GM23338 (cell line): Measurements from ENCODE around the gene TPM3. TPM values are rescaled to one million over a fixed set of nuclear protein-coding genes. Genes with fewer than 3 reads are reported as not detected.

Experiments used
- ATAC-seq: fragments of 200-7000 bp; cut with Tn5 transposase; 3 replicates; pipeline ENCODE4 v1.9.1; 2020
- DNase-seq: peaks from one replicate; pipeline ENCODE4 v3.0.0-alpha.2; 2015; ENCODE audit warnings: low spot score
- H2AFZ ChIP-seq: fragments of 200-600 bp; sonication (generic); 2 replicates; pipeline ENCODE4 v1.8.0; 2016; ENCODE audit warnings: antibody characterized with exemption, mild to moderate bottlenecking, moderate library complexity
- H3F3A ChIP-seq: fragments of 200-600 bp; sonication (generic); replicated peaks from 2 replicates; pipeline ENCODE4 v1.8.0; 2017; ENCODE audit warnings: antibody characterized with exemption, mixed run types, low read depth
- H3K27ac ChIP-seq: fragments of 200-600 bp; sonication (generic); 2 replicates; pipeline ENCODE4 v1.6.1; 2016; ENCODE audit warnings: low read depth
- H3K27me3 ChIP-seq: fragments of 200-600 bp; sonication (generic); 2 replicates; pipeline ENCODE4 v1.8.0; 2016; ENCODE audit warnings: mild to moderate bottlenecking, mixed run types, moderate library complexity; ENCODE audit not compliant: insufficient read depth
- H3K36me3 ChIP-seq: fragments of 200-600 bp; sonication (generic); 2 replicates; pipeline ENCODE4 v1.8.0; 2016; ENCODE audit warnings: mild to moderate bottlenecking; ENCODE audit not compliant: insufficient read depth
- H3K4me1 ChIP-seq: fragments of 200-600 bp; sonication (generic); 2 replicates; pipeline ENCODE4 v1.8.0; 2016; ENCODE audit warnings: mild to moderate bottlenecking, moderate library complexity; ENCODE audit not compliant: insufficient read depth
- H3K4me2 ChIP-seq: fragments of 200-600 bp; sonication (generic); 2 replicates; pipeline ENCODE4 v1.7.1; 2017; ENCODE audit warnings: mixed run types
- H3K4me3 ChIP-seq: fragments of 200-600 bp; sonication (generic); 2 replicates; pipeline ENCODE4 v1.6.1; 2016; ENCODE audit warnings: mixed run types
- H3K79me2 ChIP-seq: fragments of 200-600 bp; sonication (generic); replicated peaks from 2 replicates; pipeline ENCODE4 v1.8.0; 2017; ENCODE audit warnings: mild to moderate bottlenecking; ENCODE audit not compliant: insufficient read depth
- H3K9me2 ChIP-seq: fragments of 200-600 bp; sonication (generic); 2 replicates; pipeline ENCODE4 v1.8.0; 2017; ENCODE audit not compliant: insufficient read depth
- H4K20me1 ChIP-seq: fragments of 200-600 bp; sonication (generic); replicated peaks from 2 replicates; pipeline ENCODE4 v1.8.0; 2017; ENCODE audit warnings: mild to moderate bottlenecking; ENCODE audit not compliant: insufficient read depth
- H3K27ac Mint-ChIP-seq: 2 replicates; pipeline ENCODE4 v1.8.0; 2020; ENCODE audit warnings: inconsistent platforms, mild to moderate bottlenecking, moderate library complexity, mixed read lengths
- H3K27me3 Mint-ChIP-seq: 3 replicates; pipeline ENCODE4 v1.8.0; 2022; ENCODE audit warnings: low read depth, mild to moderate bottlenecking, moderate library complexity, mixed read lengths, inconsistent platforms; ENCODE audit not compliant: insufficient read depth, poor library complexity
- H3K36me3 Mint-ChIP-seq: 3 replicates; pipeline ENCODE4 v1.8.0; 2021; ENCODE audit warnings: low read depth, mild to moderate bottlenecking, inconsistent platforms, moderate library complexity, mixed read lengths
- H3K4me1 Mint-ChIP-seq: 3 replicates; pipeline ENCODE4 v1.8.0; 2020; ENCODE audit warnings: mild to moderate bottlenecking, inconsistent platforms, mixed read lengths
- H3K4me3 Mint-ChIP-seq: 3 replicates; pipeline ENCODE4 v1.8.0; 2021; ENCODE audit warnings: moderate library complexity, mild to moderate bottlenecking, inconsistent platforms, mixed read lengths
- H3K9me3 Mint-ChIP-seq: 3 replicates; pipeline ENCODE4 v1.8.0; 2020; ENCODE audit warnings: moderate library complexity, mild to moderate bottlenecking, inconsistent platforms, mixed read lengths
- CREB1 ChIP-seq: fragments of 250-450 bp; sonication (Bioruptor Pico); IDR thresholded peaks from 2 replicates; pipeline ENCODE4 v1.5.0; 2020; ENCODE audit warnings: low read depth, mild to moderate bottlenecking, moderate library complexity
- CTCF ChIP-seq, 2 experiments: fragments of 200-600 bp in 1 of 2; sonication (generic) in 1 of 2; conservative IDR thresholded peaks; 2 replicates each; pipeline versions ENCODE4 v1.5.1 to v1.6.1; 2016 to 2017; ENCODE audit warnings: antibody characterized with exemption in 2 of 2, low read depth in 2 of 2, mild to moderate bottlenecking in 2 of 2, moderate library complexity in 1 of 2
- EZH2phosphoT487 ChIP-seq: fragments of 200-600 bp; sonication (generic); IDR thresholded peaks from one replicate; pipeline ENCODE4 v1.8.1; 2018; ENCODE audit warnings: antibody characterized with exemption; ENCODE audit not compliant: unreplicated experiment
- JUNB ChIP-seq: IDR thresholded peaks from one replicate; pipeline ENCODE4 v1.6.1; 2016; ENCODE audit warnings: antibody characterized with exemption; ENCODE audit not compliant: unreplicated experiment
- POLR2AphosphoS5 ChIP-seq: IDR thresholded peaks from 2 replicates; pipeline ENCODE4 v1.6.1; 2016; ENCODE audit warnings: antibody characterized with exemption, low read depth
- ZNF114 ChIP-seq: fragments of 250-450 bp; sonication (Bioruptor Pico); IDR thresholded peaks from 2 replicates; pipeline ENCODE4 v1.5.0; 2020; ENCODE audit warnings: mild to moderate bottlenecking, moderate library complexity
- ZNF331 ChIP-seq: fragments of 250-450 bp; sonication (Bioruptor Pico); IDR thresholded peaks from 2 replicates; pipeline ENCODE4 v1.5.0; 2020; ENCODE audit warnings: low read depth, mild to moderate bottlenecking, moderate library complexity
- polyA plus RNA-seq: library from polyadenylated mRNA; unstranded; fragments of >200 nt; fragmentation: Nextera tagmentation; extraction: Ambion mirVana; gene quantifications from 2 replicates; pipeline ENCODE4 v1.2.1, GENCODE V29; 2016
- total RNA-seq: library from RNA; depleted of rRNA; stranded (reverse); fragments of >200 nt; shearing (Covaris generic); gene quantifications from 2 replicates; pipeline ENCODE4 v1.2.3, GENCODE V29; 2014
- TF ChIP-seq, protein P1 (sequence below): IDR thresholded peaks from 2 replicates; pipeline ENCODE4 v1.6.1; 2016; ENCODE audit warnings: antibody characterized with exemption
- TF ChIP-seq, protein P2 (sequence below): IDR thresholded peaks from one replicate; pipeline ENCODE4 v1.6.1; 2018; ENCODE audit warnings: antibody characterized with exemption; ENCODE audit not compliant: unreplicated experiment

TPM3 gene
- total and polyA plus RNA-seq, 2 experiments from 2014 or later, result 544 to 747 TPM

GRCh38 chr1:154171223-154171583, 20.7 kb downstream of the TPM3 start:
- Mint-ChIP-seq H3K27ac (no peak overlapping the region), H3K9me3 (no peaks in the 10 kb centered on the region), H3K27me3 (no peaks in the 10 kb centered on the region), H3K36me3 (peaks cover 87% of the 10 kb centered on the region), H3K4me3 (no peak overlapping the region), H3K4me1 (no peaks in the 10 kb centered on the region)
- peaks cover 69% of the 10 kb centered on the region for H4K20me1 ChIP-seq
- no peak overlapping the region for H3K4me2 ChIP-seq
- H3K27ac ChIP-seq, result no peak overlapping the region
- H3K4me3 ChIP-seq, result no peak overlapping the region
- H3K79me2 ChIP-seq, result peaks cover 91% of the 10 kb centered on the region
- no peak overlapping the region for H2AFZ ChIP-seq
- H3K27me3 ChIP-seq, result no peaks in the 10 kb centered on the region
- ATAC-seq (no peak), DNase-seq (no peak)
- H3K9me2 ChIP-seq, result no peaks in the 10 kb centered on the region
- H3F3A ChIP-seq, result peaks cover 28% of the 10 kb centered on the region
- TF ChIP-seq POLR2AphosphoS5 (no peak), EZH2phosphoT487 (no peak)
- H3K4me1 ChIP-seq, result no peaks in the 10 kb centered on the region
- peaks cover 67% of the 10 kb centered on the region for H3K36me3 ChIP-seq

- peaks cover 90% of the 10 kb centered on the region for H3K79me2 ChIP-seq
- H2AFZ ChIP-seq, result no peak overlapping the region
- H3K9me3 Mint-ChIP-seq, result no peaks in the 10 kb centered on the region
- H3F3A ChIP-seq, result peaks cover 25% of the 10 kb centered on the region
- DNase-seq (no peak), ATAC-seq (no peak)
- no peak overlapping the region for H3K27ac Mint-ChIP-seq
- H3K27ac ChIP-seq, result no peak overlapping the region
- no peak overlapping the region for H3K4me2 ChIP-seq
- H3K9me2 ChIP-seq, result no peaks in the 10 kb centered on the region
- peaks cover 66% of the 10 kb centered on the region for H4K20me1 ChIP-seq
- no peaks in the 10 kb centered on the region for H3K27me3 ChIP-seq
- H3K4me1 Mint-ChIP-seq, result no peaks in the 10 kb centered on the region
- H3K4me3 Mint-ChIP-seq, result no peak overlapping the region
- no peaks in the 10 kb centered on the region for H3K4me1 ChIP-seq
- no peak overlapping the region for H3K4me3 ChIP-seq
- H3K36me3 Mint-ChIP-seq, result peaks cover 87% of the 10 kb centered on the region
- H3K36me3 ChIP-seq, result peaks cover 71% of the 10 kb centered on the region
- no peaks in the 10 kb centered on the region for H3K27me3 Mint-ChIP-seq
- TF ChIP-seq ZNF331 (CRISPR knock-in tag) (no peak), JUNB (no peak), CTCF (conservative IDR thresholded peaks at IDR 0.05; ENCODE audit: low read depth in 2 of 2) (no peak), CREB1 (CRISPR knock-in tag) (no peak), ZNF114 (CRISPR knock-in tag) (no peak)
- TF ChIP-seq, protein P1, sequence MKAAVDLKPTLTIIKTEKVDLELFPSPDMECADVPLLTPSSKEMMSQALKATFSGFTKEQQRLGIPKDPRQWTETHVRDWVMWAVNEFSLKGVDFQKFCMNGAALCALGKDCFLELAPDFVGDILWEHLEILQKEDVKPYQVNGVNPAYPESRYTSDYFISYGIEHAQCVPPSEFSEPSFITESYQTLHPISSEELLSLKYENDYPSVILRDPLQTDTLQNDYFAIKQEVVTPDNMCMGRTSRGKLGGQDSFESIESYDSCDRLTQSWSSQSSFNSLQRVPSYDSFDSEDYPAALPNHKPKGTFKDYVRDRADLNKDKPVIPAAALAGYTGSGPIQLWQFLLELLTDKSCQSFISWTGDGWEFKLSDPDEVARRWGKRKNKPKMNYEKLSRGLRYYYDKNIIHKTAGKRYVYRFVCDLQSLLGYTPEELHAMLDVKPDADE, result no peak
- TF ChIP-seq, protein P2, sequence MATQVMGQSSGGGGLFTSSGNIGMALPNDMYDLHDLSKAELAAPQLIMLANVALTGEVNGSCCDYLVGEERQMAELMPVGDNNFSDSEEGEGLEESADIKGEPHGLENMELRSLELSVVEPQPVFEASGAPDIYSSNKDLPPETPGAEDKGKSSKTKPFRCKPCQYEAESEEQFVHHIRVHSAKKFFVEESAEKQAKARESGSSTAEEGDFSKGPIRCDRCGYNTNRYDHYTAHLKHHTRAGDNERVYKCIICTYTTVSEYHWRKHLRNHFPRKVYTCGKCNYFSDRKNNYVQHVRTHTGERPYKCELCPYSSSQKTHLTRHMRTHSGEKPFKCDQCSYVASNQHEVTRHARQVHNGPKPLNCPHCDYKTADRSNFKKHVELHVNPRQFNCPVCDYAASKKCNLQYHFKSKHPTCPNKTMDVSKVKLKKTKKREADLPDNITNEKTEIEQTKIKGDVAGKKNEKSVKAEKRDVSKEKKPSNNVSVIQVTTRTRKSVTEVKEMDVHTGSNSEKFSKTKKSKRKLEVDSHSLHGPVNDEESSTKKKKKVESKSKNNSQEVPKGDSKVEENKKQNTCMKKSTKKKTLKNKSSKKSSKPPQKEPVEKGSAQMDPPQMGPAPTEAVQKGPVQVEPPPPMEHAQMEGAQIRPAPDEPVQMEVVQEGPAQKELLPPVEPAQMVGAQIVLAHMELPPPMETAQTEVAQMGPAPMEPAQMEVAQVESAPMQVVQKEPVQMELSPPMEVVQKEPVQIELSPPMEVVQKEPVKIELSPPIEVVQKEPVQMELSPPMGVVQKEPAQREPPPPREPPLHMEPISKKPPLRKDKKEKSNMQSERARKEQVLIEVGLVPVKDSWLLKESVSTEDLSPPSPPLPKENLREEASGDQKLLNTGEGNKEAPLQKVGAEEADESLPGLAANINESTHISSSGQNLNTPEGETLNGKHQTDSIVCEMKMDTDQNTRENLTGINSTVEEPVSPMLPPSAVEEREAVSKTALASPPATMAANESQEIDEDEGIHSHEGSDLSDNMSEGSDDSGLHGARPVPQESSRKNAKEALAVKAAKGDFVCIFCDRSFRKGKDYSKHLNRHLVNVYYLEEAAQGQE, result no peak
These were observed 21.2 kb downstream of the TPM3 start for GRCh38 chr1:154170547-154171222.
